CD1c-positive myeloid dendritic cell (primary cell): ENCODE data around the gene LRRTM2.
"Not testable (repeated sequence)": the region's sequence is repeated elsewhere in the genome, so short reads cannot be mapped to it uniquely, and the experiment has no call there.

Experiments
- DNase-seq: peaks from one replicate; pipeline ENCODE4 v3.0.0-alpha.2; 2016; ENCODE audit errors: extremely low spot score

Gene LRRTM2

GRCh38 chr5:138874771-138875551 lies at the start of gene LRRTM2:
Gene LRRTM2, minus strand, starts transcription at chr5:138875335. Its CDS starts 424 bp downstream, at chr5:138874911.
- DNase-seq = no peak

- DNase-seq = no peak
These were observed 47.4 kb upstream of the LRRTM2 start for GRCh38 chr5:138922494-138922893.

GRCh38 chr5:138921362-138921761 lies 46.2 kb upstream of the LRRTM2 start:
- DNase-seq = not testable (repeated sequence)

DNA sequence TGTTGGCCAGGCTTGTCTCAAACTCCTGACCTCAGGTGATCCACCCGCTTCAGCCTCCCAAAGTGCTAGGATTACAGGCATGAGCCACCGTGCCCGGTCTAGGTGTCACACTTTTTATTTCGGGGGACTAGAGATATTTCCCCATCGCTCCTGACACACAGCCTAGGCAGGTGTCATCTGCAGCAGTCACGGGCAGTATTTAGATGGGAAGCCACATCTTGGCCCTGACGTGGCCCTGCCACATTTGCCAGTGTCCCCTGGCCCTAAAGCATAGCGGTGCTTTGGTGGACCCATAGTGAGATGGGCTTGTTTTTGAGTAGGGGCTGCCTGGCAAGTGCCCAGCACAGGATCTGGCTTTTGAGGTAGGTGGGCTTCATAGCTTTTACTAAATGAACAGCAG lies 45.0 kb upstream of the LRRTM2 start:
- no peak for DNase-seq

DNA sequence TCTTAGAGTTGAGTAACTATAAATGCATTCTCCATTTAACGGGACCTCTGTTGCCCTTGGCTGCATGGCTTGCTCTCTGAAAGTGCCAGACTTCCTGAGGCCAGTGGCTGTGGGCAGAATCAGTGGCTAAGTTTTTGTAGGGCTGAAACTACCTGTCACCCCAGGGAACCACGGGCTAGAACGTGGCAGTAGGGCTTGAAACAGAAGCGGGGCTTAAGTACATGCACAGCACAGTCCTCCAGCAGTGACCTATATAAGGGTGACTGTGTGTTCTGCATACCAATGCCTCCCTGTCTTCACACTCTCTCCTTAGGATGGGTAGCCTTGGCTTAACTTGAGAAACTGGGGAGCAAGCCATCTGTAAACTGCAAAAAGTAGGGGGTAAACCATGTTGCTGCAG lies 43.6 kb upstream of the LRRTM2 start:
- DNase-seq = no peak

DNA sequence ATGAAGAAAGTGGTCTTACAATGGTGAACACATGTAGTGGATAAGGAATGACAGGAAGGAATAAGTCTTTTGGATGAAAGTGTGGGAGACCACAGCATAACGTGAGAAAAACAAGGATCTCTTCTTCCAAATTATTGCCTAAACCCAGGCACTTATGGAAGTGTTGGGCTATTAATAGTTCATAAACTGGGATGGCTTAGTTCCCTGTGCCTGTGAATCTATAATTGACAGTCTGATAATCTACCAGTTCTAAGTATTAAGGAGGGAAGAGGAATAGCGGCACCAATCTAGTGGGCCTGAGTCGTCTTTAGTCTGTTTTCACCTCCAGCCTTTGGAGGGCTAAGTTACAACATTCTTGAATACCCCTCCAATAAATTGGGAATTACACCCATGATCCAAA lies 39.2 kb upstream of the LRRTM2 start:
- no peak for DNase-seq

DNA sequence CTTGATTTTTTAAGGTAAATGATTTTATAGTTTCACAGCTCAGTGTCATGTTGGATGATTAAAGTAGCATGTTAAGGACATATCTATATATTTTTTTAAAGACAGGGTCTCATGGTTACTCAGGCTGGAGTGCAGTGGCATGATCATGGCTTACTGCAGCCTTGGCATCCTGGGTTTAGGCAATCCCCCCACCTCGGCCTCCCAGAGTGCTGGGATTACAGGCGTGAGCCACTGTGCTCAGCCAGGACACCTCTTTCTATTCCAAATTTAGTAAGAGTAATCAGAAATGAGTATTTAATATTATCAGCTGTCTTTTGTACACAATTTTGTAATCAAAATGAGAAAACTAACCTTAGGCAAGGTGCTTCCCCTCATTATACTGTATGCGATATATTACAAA lies 38.6 kb upstream of the LRRTM2 start:
- no peak for DNase-seq

- no peak for DNase-seq
These were observed 37.0 kb upstream of the LRRTM2 start for GRCh38 chr5:138912093-138912492.

GRCh38 chr5:138911441-138911840 lies 36.3 kb upstream of the LRRTM2 start:
- no peak for DNase-seq

DNA sequence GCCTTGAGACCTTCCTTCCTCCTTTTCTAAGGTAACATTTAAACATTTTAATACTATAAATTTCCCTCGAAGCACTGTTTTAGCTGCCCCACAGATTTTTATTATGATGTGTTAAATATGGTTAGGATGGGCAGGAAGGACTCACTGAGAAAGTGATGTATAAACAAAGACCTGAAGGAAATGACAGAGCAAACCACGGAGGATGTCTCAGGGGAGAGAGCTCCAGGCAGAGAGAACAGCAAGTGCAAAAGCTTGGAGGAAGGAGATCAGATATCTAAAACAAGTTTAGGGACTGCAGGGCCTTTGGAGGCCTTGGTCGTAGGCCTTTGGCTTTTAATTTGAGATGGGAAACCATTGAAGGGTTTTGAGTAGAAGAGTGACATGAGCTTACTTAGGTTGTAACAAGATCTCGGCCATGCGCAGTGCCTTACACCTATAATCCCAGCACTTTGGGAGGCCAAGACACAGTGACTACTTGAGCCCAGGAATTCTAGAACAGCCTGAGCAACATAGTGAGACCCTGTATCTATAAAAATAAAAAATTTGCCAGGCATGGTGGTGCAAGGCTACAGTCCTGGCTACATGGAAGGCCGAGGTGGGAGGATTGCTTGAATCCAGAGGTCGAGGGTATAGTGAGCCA lies 35.5 kb upstream of the LRRTM2 start:
- no peak for DNase-seq

- no peak for DNase-seq
These were observed 34.6 kb upstream of the LRRTM2 start for GRCh38 chr5:138909734-138910133.

GRCh38 chr5:138905541-138905940 lies 30.4 kb upstream of the LRRTM2 start:
- DNase-seq = no peak

GRCh38 chr5:138903130-138903775 lies 28.1 kb upstream of the LRRTM2 start:
- DNase-seq = no peak

DNA sequence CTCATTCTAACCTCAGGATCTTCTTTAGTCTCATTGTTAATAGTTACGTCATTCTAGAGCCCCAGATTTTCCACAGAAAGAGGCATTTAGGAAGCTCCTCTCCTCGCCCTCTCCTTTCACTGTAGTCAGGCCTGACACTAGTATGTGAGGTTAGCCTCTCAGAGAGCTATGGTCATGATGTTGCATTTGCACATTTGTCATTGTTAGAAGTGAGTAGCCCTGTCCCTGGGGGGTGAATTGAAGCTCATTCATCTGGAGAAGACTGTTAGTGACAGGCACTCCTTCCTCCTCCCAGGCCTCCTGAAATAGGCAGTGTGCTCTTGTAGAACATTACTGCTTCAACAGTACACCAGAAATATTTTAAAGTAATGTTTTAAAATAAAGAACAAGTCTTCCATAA lies 26.6 kb upstream of the LRRTM2 start:
- DNase-seq = no peak

DNA sequence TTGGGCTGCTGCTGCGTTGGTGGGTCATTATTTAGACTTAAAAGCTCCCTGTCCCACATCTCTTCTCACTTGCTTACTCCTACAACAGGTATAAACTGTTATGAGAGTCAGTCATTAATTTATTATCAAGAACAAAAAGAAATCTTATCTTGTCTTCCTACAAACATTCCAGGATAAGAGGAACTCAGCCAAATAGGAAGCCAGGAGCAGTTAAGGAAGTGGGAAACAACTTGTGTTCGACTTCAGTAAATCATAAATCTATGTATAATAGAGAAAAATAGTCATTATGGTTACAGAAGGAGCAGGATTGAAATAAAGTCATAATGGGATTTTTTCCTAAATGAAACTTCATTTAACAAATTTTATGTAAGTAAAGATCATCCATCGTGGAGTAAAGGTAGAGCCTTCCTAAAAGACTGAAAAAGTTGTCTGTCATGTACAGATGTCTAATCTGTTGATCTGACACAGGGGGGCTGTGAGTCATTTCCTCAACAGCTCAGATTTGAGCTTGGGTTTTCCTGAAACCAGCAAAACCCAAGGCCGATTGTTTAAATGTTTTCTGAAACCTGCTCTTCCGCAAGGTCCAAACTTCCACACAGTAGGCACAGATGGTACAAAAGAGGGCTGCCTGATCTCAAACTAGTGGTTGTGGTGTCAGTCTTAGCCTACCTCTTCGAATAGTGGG lies 25.3 kb upstream of the LRRTM2 start:
- no peak for DNase-seq

DNA sequence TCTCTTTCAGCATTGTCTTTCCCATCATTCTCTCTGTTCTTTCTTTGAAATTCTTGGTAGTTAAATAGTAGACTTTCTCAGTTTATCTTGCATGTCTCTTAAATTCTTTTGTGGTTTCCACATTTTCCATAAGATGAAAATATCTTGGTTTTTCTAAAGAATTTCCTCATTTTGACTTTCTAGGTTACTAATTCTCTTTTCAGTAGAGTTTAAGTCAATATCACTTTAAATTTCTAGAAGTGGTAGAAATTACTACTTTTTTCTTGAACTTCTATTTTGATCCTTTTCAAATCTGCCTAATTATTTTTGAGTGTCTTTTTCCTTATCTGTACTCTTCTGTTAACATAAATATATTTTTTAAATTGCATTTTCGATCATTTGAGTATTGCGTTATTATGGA lies 23.6 kb upstream of the LRRTM2 start:
- no peak for DNase-seq

GRCh38 chr5:138898299-138898698 lies 23.2 kb upstream of the LRRTM2 start:
- no peak for DNase-seq

DNA sequence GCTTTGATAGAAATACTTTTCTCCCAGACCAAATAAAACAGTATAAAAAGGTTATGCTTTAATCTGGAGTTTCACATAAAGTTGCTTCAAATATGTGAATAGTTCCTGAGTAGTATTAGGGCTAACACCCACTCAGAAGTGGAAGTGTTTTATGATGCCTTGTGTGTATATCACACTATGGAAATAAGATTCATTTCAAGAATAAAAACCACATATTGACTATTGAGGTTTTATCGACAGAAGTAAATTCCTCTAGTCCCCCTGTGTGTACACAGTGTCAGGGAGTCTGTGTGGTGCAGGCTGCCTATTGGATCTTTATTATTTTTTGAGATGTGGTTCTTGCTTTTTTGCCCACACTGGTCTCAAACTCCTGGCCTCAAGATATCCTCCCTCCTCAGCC lies 20.8 kb upstream of the LRRTM2 start:
- DNase-seq = no peak

DNA sequence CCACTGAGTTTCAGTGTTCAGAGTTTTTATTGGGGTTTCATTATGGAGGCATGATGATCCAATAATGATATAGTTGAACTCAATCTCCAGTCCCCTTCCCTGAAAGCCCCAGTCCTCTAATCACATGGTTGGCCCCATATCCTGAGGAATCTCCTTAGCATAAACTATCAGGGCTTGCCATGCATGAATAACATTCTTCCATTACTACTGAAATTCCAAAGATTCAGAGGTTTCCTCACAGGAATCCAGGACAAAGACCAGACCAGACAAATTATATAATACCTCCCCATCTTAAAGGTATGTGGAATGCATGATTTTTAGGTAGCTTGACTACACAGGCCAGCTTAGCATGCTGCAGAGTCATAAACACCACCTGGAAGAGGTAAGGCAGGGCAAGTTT lies 15.5 kb upstream of the LRRTM2 start:
- DNase-seq = no peak

- no peak for DNase-seq
These were observed 14.9 kb upstream of the LRRTM2 start for GRCh38 chr5:138889994-138890393.

GRCh38 chr5:138884554-138884953 lies 9.4 kb upstream of the LRRTM2 start:
- DNase-seq = no peak

- DNase-seq = no peak
These were observed 9.0 kb upstream of the LRRTM2 start for GRCh38 chr5:138884094-138884493.
